Hepatocyte (in vitro differentiated cells): ENCODE results near the gene RGS6. TPM values are rescaled to one million over a fixed set of nuclear protein-coding genes. Genes with fewer than 3 reads are reported as not detected.

Experiments
- DNase-seq: peaks from one replicate; pipeline ENCODE4 v3.0.0-alpha.2; 2016; ENCODE audit warnings: low spot score
- H2AFZ ChIP-seq: fragments of 200-600 bp; sonication (generic); 2 replicates; pipeline ENCODE4 v1.6.0; 2016; ENCODE audit warnings: antibody characterized with exemption, mild to moderate bottlenecking
- H3K27ac ChIP-seq: fragments of 200-600 bp; sonication (generic); 2 replicates; pipeline ENCODE4 v1.5.1; 2016; ENCODE audit warnings: mild to moderate bottlenecking
- H3K27me3 ChIP-seq: fragments of 200-600 bp; sonication (generic); 2 replicates; pipeline ENCODE4 v1.6.1; 2016
- H3K36me3 ChIP-seq: fragments of 200-600 bp; sonication (generic); replicated peaks from 2 replicates; pipeline ENCODE4 v1.5.1; 2016; ENCODE audit warnings: low read depth; ENCODE audit not compliant: insufficient read depth
- H3K4me1 ChIP-seq: fragments of 200-600 bp; sonication (generic); 2 replicates; pipeline ENCODE4 v1.5.1; 2016; ENCODE audit warnings: mild to moderate bottlenecking, moderate library complexity; ENCODE audit not compliant: insufficient read depth
- H3K4me2 ChIP-seq: fragments of 200-600 bp; sonication (generic); 2 replicates; pipeline ENCODE4 v1.6.0; 2016
- H3K4me3 ChIP-seq: fragments of 200-600 bp; sonication (generic); 2 replicates; pipeline ENCODE4 v1.5.1; 2016; ENCODE audit warnings: mild to moderate bottlenecking
- H3K79me2 ChIP-seq: fragments of 200-600 bp; sonication (generic); 2 replicates; pipeline ENCODE4 v1.6.0; 2017; ENCODE audit warnings: mild to moderate bottlenecking
- H3K9me2 ChIP-seq: fragments of 200-600 bp; sonication (generic); replicated peaks from 2 replicates; pipeline ENCODE4 v1.6.0; 2017; ENCODE audit warnings: mild to moderate bottlenecking; ENCODE audit not compliant: insufficient read depth
- H3K9me3 ChIP-seq: fragments of 200-600 bp; sonication (generic); 2 replicates; pipeline ENCODE4 v1.5.1; 2016; ENCODE audit warnings: low read depth, mild to moderate bottlenecking
- H4K20me1 ChIP-seq: fragments of 200-600 bp; sonication (generic); 2 replicates; pipeline ENCODE4 v1.6.0; 2016; ENCODE audit warnings: mild to moderate bottlenecking; ENCODE audit not compliant: insufficient read depth, poor library complexity, severe bottlenecking
- EZH2 ChIP-seq: fragments of 200-600 bp; sonication (generic); IDR thresholded peaks from 2 replicates; pipeline ENCODE4 v1.6.1; 2016; ENCODE audit warnings: antibody characterized with exemption, mild to moderate bottlenecking, borderline replicate concordance
- EZH2phosphoT487 ChIP-seq: fragments of 200-600 bp; sonication (generic); IDR thresholded peaks from one replicate; pipeline ENCODE4 v1.6.1; 2018; ENCODE audit warnings: antibody characterized with exemption, mild to moderate bottlenecking, low read depth, moderate library complexity; ENCODE audit not compliant: unreplicated experiment, severe bottlenecking
- WGBS: methylation state at CpG from one replicate; pipeline ENCODE4 v1.1.6; 2016; ENCODE audit warnings: low lambda C conversion rate; ENCODE audit errors: missing lambda C conversion rate; 5-methylcytosine and 5-hydroxymethylcytosine counted together
- polyA plus RNA-seq: library from polyadenylated mRNA; unstranded; fragments of >200 nt; fragmentation: Nextera tagmentation; extraction: Ambion mirVana; gene quantifications from 2 replicates; pipeline ENCODE4 v1.2.1, GENCODE V29; 2016
- total RNA-seq: library from RNA; depleted of rRNA; stranded (reverse); fragments of >200 nt; gene quantifications from 2 replicates; pipeline ENCODE4 v1.2.3, GENCODE V29; 2014
- TF ChIP-seq, protein P1 (sequence below): fragments of 200-600 bp; sonication (generic); IDR thresholded peaks from 2 replicates; pipeline ENCODE4 v1.5.1; 2016; ENCODE audit warnings: antibody characterized with exemption, mild to moderate bottlenecking; ENCODE audit not compliant: poor library complexity

Gene RGS6
- total and polyA plus RNA-seq, 2 experiments from 2014 or later, result 0.25 to 0.87 TPM

DNA sequence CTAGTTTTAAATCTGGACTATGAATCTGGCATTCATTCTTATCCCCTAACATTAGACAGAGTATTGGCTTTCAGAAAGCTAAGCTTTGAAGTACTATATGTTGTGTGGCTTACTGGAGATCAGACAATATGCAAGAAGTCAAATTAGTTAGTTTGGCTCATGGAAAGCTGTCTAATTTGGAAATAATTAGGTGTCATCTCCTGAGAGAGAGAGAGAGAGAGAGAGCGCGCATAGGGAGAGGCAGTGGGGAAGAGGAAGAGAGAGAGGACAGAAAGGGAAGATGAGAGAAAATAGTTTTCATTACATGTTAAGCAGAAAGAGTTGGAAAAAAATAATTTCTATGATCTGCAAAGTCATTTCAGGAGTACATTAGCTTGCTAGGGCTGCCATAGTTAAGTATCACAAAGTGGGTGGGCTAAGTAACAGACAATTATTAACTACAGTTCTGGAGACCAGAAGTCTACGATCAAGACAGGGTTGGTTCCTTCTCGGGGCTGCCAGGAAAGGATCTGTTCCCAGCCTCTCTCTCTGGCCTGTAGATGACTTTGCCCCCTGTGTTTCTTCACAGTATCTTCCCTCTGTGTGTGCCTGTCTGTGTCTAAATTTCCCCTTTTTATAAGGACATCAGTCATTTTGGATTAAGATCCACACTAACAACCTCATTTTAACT lies 404.2 kb downstream of the RGS6 start:
- TF ChIP-seq EZH2phosphoT487 (no peak), EZH2 (no peak)
- TF ChIP-seq, protein P1, sequence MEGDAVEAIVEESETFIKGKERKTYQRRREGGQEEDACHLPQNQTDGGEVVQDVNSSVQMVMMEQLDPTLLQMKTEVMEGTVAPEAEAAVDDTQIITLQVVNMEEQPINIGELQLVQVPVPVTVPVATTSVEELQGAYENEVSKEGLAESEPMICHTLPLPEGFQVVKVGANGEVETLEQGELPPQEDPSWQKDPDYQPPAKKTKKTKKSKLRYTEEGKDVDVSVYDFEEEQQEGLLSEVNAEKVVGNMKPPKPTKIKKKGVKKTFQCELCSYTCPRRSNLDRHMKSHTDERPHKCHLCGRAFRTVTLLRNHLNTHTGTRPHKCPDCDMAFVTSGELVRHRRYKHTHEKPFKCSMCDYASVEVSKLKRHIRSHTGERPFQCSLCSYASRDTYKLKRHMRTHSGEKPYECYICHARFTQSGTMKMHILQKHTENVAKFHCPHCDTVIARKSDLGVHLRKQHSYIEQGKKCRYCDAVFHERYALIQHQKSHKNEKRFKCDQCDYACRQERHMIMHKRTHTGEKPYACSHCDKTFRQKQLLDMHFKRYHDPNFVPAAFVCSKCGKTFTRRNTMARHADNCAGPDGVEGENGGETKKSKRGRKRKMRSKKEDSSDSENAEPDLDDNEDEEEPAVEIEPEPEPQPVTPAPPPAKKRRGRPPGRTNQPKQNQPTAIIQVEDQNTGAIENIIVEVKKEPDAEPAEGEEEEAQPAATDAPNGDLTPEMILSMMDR, result no peak
- Histone ChIP-seq H3K9me2 (no peaks in the 10 kb centered on the region), H3K27ac (no peak overlapping the region), H3K4me1 (no peaks in the 10 kb centered on the region), H3K79me2 (no peaks in the 10 kb centered on the region), H3K4me3 (no peak overlapping the region), H3K36me3 (no peaks in the 10 kb centered on the region), H2AFZ (no peak overlapping the region), H3K27me3 (no peaks in the 10 kb centered on the region), H3K4me2 (no peak overlapping the region), H3K9me3 (no peaks in the 10 kb centered on the region), H4K20me1 (no peaks in the 10 kb centered on the region)
- DNase-seq, result no peak
- WGBS, result 70% methylated on average over 4 of the region's 4 CpGs

DNA sequence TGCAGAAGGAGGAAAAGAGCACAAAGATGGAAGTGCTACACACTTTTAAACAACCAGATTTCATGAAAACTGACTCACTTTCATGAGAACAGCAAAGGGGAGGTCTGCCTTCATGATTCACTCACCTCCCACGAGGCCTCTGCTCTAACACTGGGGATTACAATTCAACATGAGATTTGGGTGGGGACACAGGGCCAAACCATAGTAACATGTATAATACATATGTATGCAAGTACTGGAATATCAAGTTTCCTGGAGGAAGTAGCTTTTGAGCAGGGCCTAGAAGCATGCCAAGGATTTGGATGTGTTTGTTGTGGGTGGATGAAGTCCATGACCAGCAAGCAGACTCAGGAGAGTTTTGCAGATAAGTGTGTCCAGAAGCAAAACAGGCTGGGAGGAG lies 409.0 kb downstream of the RGS6 start:
- no peaks in the 10 kb centered on the region for H3K9me3 ChIP-seq
- no peak overlapping the region for H2AFZ ChIP-seq
- H4K20me1 ChIP-seq, result no peaks in the 10 kb centered on the region
- H3K36me3 ChIP-seq, result no peaks in the 10 kb centered on the region
- no peak for DNase-seq
- no peaks in the 10 kb centered on the region for H3K4me1 ChIP-seq
- TF ChIP-seq EZH2phosphoT487, result no peak
- TF ChIP-seq EZH2, result no peak
- no peaks in the 10 kb centered on the region for H3K9me2 ChIP-seq
- H3K27me3 ChIP-seq, result no peaks in the 10 kb centered on the region
- H3K4me2 ChIP-seq, result no peak overlapping the region
- H3K79me2 ChIP-seq, result no peaks in the 10 kb centered on the region
- 83% methylated on average over 1 of the region's 1 CpG for WGBS
- H3K27ac ChIP-seq, result no peak overlapping the region
- H3K4me3 ChIP-seq, result no peak overlapping the region

DNA sequence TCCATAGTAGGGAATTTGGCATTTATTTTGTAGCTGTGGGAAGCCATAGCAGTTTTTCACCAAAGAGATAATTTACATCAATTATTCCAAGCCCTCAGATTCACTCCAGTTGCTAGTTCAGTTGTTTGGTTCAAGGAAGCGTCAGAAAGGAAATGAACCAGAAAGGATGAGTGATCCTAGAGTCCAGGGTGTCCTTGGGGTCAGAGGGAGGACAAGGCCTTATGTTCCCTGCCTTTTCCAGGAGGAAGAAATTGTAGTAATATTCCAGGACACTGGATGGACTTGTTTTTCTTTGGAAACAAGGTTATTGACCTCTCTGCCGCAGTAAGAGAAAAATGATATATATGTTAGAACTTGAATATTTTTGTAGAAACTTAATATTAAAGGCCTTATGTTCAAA lies 409.5 kb downstream of the RGS6 start:
- 91% methylated on average over 2 of the region's 2 CpGs for WGBS
- Histone ChIP-seq H3K27me3 (no peaks in the 10 kb centered on the region), H3K4me3 (no peak overlapping the region), H3K4me1 (no peaks in the 10 kb centered on the region), H2AFZ (no peak overlapping the region), H3K36me3 (no peaks in the 10 kb centered on the region), H3K9me2 (no peaks in the 10 kb centered on the region), H3K27ac (no peak overlapping the region), H4K20me1 (no peaks in the 10 kb centered on the region), H3K9me3 (no peaks in the 10 kb centered on the region), H3K79me2 (no peaks in the 10 kb centered on the region), H3K4me2 (no peak overlapping the region)
- no peak for DNase-seq
- TF ChIP-seq, protein P1, result no peak
- TF ChIP-seq EZH2phosphoT487 (no peak), EZH2 (no peak)

DNA sequence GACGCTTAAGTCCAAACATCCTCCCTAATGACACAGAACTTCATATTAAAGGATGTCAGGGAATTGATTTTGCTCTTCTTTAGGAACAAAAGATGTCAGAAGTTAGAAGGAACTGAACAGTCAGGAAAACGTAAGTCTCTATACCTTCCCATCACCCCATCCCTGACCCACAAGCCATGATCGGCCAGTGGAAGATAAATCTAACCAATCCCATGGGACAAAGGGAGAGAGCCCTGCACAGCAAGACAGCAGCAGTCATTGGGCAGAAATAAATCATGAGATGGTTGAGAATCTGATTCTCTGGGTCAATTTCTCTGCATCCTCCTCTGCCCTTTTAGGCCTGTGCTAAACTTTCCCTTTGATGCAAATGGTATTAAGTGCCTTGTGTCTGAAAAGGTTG lies 414.9 kb downstream of the RGS6 start:
- no peaks in the 10 kb centered on the region for H3K27me3 ChIP-seq
- 90% methylated on average over 3 of the region's 3 CpGs for WGBS

More for the DNA sequence above, 414.9 kb downstream of the RGS6 start:
- Histone ChIP-seq H4K20me1 (no peaks in the 10 kb centered on the region), H3K36me3 (no peaks in the 10 kb centered on the region), H3K79me2 (no peaks in the 10 kb centered on the region), H3K9me2 (no peaks in the 10 kb centered on the region), H3K4me2 (no peak overlapping the region), H3K9me3 (no peaks in the 10 kb centered on the region), H3K4me3 (no peak overlapping the region), H3K4me1 (no peaks in the 10 kb centered on the region), H3K27ac (no peak overlapping the region), H2AFZ (no peak overlapping the region)
- TF ChIP-seq, protein P1, result no peak
- no peak for TF ChIP-seq EZH2
- no peak for TF ChIP-seq EZH2phosphoT487
- no peak for DNase-seq
